ENCODE data around the gene KIF2B.
"Not testable (repeated sequence)": the region's sequence is repeated elsewhere in the genome, so short reads cannot be mapped to it uniquely, and the experiment has no call there.

Gene KIF2B

GRCh38 chr17:53822764-53823163, at the start of gene KIF2B:
TSS of gene KIF2B (plus strand) at chr17:53822927. CDS start at chr17:53823034, 107 bp downstream.
- DNase-seq (ENCODE audit: low spot score) = no peak

- no peak for DNase-seq (ENCODE audit: low spot score)
Measured at GRCh38 chr17:53780320-53780719, 42.4 kb upstream of the KIF2B start.

- no peak for DNase-seq (ENCODE audit: low spot score)
Measured at GRCh38 chr17:53791551-53791950, 31.2 kb upstream of the KIF2B start.

- DNase-seq (ENCODE audit: low spot score) = no peak
Measured at GRCh38 chr17:53792451-53792850, 30.3 kb upstream of the KIF2B start.

GRCh38 chr17:53792997-53793396, 29.7 kb upstream of the KIF2B start:
- DNase-seq (ENCODE audit: low spot score) = no peak

GRCh38 chr17:53794875-53795274, 27.9 kb upstream of the KIF2B start:
- DNase-seq (ENCODE audit: low spot score) = no peak

GRCh38 chr17:53796642-53797041, 26.1 kb upstream of the KIF2B start:
- DNase-seq (ENCODE audit: low spot score) = no peak

GRCh38 chr17:53797501-53797900, 25.2 kb upstream of the KIF2B start:
- DNase-seq (ENCODE audit: low spot score) = no peak

- DNase-seq (ENCODE audit: low spot score) = no peak
Measured at GRCh38 chr17:53804437-53804836, 18.3 kb upstream of the KIF2B start.

GRCh38 chr17:53806473-53806872, 16.3 kb upstream of the KIF2B start:
- no peak for DNase-seq (ENCODE audit: low spot score)

GRCh38 chr17:53807286-53807685, 15.4 kb upstream of the KIF2B start:
- no peak for DNase-seq (ENCODE audit: low spot score)

- no peak for DNase-seq (ENCODE audit: low spot score)
Measured at GRCh38 chr17:53818271-53818670, 4.5 kb upstream of the KIF2B start.

- no peak for DNase-seq (ENCODE audit: low spot score)
Measured at GRCh38 chr17:53818929-53819328, 3.8 kb upstream of the KIF2B start.

GRCh38 chr17:53819956-53820355, 2.8 kb upstream of the KIF2B start:
- no peak for DNase-seq (ENCODE audit: low spot score)

- DNase-seq (ENCODE audit: low spot score) = no peak
Measured at GRCh38 chr17:53823341-53824050, 769 bp downstream of the KIF2B start.

GRCh38 chr17:53834771-53835170, 12.0 kb downstream of the KIF2B start:
- not testable (repeated sequence) for DNase-seq (ENCODE audit: low spot score)

GRCh38 chr17:53837131-53837530, 14.4 kb downstream of the KIF2B start:
- no peak for DNase-seq (ENCODE audit: low spot score)

- DNase-seq (ENCODE audit: low spot score) = no peak
Measured at GRCh38 chr17:53844491-53845107, 21.9 kb downstream of the KIF2B start.

- DNase-seq (ENCODE audit: low spot score) = not testable (repeated sequence)
Measured at GRCh38 chr17:53871128-53871527, 48.4 kb downstream of the KIF2B start.
